Head of caudate nucleus (tissue), 42 donors: ENCODE data around the gene STRAP.
"Not testable (repeated sequence)": the region's sequence is repeated elsewhere in the genome, so short reads cannot be mapped to it uniquely, and the experiment has no call there.

Experiments
- DNase-seq, 42 donors: peaks; one replicate each; pipeline versions ENCODE4 v3.0.0 to v3.0.0-alpha.2; 2020 to 2021; ENCODE audit warnings: mixed read lengths in 7 of 42
- intact Hi-C: fragments of 100-400 bp; cut with DNase I; formaldehyde crosslinking; loops from one replicate; pipeline ENCODE4 v1.15.0; 2022

STRAP gene

DNA sequence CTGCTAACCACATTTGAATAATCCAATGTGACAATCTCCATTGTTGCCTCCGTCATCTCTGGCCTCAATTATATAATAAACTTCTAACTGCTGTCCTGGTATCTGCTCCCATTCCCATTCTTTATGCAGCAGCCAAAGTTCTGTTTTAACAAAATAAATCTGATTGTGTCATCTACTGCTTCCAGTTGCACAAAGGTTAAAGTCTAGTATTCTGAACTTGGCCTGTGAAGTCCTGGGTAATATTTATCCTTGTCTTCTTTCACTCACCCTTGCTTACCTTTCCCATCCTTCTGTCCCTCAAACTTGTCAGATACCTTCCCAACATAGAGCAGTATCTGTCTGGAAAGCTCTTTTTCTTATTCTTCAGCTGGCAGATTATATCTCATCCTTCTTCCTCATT, 19.3 kb upstream of the STRAP start:
- intact Hi-C loops = no loop called here
- no peak for DNase-seq

DNA sequence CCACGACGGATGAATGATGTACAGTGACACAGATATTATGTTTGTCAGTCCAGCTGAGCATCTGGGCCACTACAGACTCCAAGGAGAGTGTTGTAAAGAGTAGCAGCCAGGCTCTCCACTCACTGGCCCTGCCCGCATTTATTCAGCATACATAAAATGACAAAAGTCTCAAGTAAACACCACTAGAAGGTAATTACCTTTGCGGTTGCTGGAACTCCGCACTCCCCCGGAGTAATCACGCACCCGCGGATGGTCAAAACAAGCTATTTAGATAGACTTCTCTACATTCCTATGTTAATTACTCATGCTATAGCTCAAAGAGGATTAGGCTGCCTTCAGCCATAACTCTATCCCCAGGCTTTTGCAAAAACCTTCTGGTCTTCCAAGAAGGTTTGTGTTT, 18.8 kb upstream of the STRAP start:
- DNase-seq = no peak
- intact Hi-C loops = no loop called here

DNA sequence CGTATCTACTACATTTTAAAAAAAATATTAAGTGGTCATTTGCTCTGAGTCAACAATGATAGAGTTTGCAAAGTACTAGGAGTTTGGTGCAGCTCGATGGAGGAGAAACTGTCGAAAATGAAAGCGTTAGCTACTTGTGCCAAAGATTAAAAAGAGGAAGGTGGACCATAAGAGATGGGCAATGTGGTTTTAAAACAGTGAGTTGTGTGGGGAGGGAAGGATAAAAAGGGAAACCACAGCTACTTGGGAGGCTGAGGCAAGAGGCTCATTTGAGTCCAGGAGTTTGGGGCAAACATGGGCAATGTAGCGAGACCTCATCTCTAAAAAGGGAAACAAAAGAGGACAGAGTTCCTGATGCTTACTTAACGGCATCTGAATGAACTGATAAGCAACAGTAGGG, 18.2 kb upstream of the STRAP start:
- intact Hi-C loops = no loop called here

DNA sequence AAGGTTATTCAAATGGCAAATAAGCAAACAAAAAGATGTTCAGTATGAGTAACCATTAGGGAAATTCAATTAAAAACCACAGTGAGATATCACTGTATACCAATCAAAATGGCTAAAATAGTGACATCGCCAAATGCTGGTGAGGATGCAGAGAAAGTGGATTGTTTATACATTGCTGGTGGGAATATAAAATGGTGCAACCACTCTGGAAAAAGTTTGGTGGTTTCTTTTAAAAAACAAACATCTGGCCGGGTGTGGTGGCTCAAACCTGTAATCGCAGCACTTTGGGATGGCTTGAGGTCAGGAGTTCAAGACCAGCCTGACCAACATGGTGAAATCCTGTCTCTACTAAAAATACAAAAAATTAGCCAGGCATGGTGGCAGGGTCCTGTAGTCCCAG, 14.0 kb upstream of the STRAP start:
- no peak for DNase-seq
- intact Hi-C loops = no loop called here

More for the DNA sequence above, 18.2 kb upstream of the STRAP start:
- DNase-seq = no peak

DNA sequence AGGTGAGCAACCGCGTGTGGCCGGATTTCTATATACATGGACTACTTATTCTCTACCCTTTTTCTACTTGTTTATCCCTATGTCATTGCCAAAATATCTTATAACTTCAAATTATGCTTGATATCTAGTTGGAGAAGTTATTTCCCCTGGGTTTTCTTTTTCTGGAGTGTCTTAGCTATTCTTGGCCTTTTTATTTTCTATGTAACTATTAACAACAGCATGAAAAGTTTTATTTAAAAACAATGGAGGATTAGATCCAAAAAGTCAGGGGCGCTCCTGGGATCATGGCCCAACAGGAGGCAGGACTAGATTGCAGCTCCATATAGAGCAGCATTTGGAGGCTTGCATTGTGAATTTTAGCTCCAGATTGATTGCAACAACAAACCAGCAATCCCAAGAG, 8.6 kb upstream of the STRAP start:
- DNase-seq = no peak
- intact Hi-C loops = no loop called here

DNA sequence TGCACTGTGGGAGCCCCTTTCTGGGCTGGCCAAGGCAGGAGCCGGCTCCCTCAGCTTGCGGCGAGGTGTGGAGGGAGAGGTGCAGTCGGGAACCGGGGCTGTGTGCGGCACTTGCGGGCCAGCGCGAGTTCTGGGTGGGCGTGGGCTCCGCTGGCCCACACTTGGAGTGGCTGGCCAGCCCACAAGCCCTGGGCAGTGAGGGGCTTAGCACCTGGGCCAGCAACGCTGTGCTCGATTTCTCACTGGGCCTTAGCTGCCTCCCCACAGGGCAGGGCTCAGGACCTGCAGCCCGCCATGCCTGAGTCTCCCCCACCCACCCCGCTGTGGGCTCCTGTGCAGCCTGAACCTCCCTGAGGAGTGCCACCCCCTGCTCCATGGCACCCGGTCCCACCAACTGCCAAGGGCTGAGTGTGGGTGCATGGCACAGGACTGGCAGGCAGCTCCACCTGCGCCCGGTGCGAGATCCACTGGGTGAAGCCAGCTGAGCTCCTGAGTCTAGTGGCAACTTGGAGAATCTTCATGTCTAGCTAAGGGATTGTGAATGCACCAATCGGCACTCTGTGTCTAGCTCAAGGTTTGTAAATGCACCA, 7.5 kb upstream of the STRAP start:
- intact Hi-C loops = not testable (repeated sequence)

DNA sequence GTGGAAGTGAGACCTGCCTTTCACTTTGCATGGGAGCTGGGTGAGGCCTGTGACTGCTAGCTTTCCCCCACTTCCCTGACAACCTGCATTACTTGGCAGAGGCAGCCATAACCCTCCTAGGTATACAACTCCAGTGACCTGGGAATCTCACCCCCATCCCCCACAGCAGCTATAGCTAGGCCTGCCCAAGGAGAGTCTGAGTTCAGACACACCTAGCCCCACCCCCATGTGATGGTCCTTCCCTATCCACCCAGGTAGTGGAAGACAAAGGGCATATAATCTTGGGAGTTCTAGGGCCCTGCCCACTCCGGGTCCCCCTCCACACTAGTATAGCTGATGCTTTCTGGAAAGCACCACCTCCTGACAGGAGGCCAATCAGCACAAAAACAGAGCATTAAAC, 6.3 kb upstream of the STRAP start:
- no peak for DNase-seq

More for the DNA sequence above, 7.5 kb upstream of the STRAP start:
- DNase-seq = not testable (repeated sequence)

DNA sequence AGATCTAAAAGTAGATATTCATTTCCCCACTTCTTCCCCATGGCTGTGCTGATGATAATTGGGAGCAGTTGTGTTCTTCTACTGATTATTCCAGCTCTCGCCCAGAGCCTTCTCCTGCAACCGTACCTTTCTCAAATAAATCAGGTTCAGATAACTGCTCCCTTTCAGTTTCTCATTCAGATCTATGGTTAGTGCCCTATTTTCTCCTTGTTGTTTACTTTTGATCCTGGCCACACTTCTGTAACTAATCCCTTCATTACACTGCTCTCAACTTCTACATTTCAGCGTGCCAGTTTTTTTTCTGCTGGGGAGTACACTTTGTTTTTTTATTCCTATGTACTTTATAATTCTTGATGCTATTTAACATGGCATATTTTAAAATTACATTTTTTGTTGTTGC, 2.8 kb upstream of the STRAP start:
- intact Hi-C loops = no loop called here
- no peak for DNase-seq

More for the DNA sequence above, 6.3 kb upstream of the STRAP start:
- intact Hi-C loops = no loop called here

DNA sequence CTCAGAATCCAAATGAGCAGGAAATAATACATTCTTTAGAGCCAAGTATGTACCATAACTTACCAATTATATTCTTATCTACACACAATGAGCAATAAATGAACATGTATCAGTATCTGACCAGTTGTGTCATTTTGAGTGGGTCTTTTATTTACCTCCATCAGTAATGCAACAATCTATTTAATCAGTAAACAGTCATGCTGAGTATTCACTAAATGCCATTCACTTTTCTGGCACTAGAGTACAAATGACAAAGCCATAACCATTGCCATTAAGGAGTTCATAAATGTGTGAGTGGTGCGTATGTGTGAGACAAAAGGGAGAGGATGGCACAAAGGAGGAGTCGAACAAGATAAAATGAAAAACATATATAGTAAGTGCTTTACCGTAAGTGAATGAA, 1.5 kb upstream of the STRAP start:
- intact Hi-C loops = no loop called here
- no peak for DNase-seq

DNA sequence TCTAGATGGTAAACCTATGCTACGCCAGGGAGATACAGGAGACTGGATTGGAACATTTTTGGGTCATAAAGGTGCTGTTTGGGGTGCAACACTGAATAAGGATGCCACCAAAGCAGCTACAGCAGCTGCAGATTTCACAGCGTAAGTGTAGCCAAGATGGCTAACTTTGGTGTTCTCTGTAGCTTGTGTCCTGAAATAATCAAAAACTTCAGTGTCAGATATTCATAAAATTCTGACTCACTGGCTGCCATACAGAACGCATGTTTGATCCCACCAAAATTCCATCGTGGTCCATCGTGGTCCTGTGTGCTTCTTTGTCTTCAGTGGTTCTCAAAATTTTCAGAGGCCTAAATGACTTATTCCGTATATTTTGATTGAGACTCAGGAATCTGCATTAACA, 1.3 kb downstream of the STRAP start:
- DNase-seq = no peak
- intact Hi-C loops = no loop called here

DNA sequence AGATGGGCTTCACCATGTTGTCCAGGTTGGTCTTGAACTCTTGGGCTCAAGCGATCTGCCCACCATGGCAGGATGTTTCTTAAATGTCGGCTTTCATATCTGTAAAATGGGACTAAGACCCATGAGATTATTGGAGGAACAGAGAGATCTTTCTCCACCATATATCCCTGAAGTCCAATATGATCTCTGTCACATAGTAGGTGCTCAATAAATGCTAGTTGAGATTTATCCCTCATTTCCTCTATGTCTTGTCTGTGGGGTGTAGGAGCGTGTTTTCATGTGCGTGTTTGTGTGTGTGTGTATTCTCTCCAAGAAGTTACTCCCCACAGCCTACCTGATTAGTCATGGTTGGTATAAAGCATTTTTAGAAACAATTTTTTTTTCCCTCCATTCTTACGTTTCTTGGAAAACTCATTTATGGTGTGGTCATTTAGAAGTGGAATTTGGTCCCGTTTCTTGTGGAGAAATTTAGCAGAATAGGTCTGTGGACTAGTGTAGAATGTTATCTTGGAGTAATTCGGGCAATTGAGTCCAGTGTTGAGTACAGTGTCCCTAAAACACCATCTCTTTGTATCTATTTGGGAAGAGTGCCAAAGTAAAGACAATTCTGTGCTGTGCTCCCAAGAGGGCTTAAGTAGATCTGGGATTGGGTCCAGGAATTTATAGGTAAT, 4.3 kb downstream of the STRAP start:
- DNase-seq = no peak
- intact Hi-C loops = no loop called here

DNA sequence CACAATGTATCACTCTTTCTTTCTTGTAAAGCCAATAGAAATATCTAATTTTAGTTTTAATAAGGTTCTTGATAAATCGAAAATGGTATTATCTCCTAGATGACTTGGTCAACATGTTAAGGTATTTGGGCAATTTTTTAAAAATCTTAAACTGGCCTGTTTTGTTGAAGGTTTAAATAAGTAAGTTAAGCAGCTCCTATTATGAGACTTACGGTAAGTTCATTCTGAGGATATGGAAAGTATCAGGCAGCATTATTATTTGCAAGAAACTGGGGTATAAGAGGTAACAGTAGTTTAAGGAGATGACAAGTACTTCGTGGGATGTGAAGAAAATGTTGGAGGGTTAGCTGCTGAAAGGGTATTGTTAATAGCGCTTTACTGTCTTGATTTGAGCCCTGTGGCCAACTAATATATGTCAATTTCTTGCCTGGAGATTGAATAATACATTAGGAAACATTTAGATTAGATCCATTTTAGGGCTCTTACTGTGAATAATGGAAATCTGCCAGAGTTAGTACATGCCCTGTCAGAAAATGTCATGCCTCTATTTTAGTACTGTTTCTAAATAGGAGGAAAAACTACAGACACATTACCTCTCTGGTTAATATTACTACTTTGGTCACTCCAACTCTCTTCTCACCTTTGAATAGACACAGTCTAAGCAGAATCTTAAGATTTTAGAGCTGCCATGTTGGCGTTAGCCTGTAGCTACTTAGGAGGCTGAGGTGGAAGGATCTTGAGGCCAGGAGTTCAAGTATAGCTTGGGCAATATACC, 5.0 kb downstream of the STRAP start:
- intact Hi-C loops = no loop called here
- DNase-seq = no peak

DNA sequence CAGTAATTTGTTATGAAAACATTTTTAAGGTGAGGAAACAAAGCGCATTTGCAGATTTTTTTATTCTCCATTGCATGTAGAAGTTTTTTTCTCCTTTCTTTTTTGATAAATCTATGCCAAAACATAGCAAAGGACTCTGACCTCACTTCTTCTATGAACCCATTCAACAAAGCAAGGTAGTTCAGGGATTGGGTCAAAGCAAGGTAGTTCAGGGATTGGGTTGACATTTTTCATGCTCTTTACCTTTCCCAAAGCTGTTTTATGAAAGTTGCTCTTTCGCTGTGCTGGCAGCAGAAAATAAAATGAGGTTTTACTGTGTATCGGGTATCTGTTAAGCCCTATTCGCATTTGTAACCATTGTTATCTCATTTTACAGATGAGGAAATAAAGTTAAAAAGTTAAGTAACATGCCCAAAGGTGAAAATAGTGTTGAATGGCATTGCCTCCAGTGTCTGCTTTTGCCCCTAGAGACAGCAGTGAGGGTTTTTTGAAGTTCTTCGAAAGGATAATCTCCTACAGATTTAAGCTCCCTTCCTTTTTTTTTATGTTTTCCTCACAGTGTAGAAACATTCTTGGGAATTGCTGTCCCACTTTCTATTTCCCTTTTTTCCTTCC, 10.6 kb downstream of the STRAP start:
- intact Hi-C loops = no loop called here
- no peak for DNase-seq

DNA sequence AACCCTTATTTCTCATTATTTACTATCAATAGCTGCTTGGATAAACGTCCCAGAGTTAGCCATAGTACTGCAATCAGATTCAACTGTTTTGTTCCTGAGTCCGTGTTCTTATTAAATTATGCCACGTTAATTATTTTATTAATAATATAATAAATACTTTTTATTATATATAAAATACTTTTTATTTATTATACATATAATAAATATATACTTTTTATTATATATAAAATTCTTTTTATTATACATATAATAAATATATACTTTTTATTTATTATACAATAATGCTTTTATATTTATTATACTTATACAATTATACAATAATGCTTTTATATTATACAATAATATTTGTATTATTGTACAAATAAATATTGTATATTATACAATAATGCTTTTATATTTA, 11.1 kb downstream of the STRAP start:
- intact Hi-C loops = no loop called here
- DNase-seq = no peak

DNA sequence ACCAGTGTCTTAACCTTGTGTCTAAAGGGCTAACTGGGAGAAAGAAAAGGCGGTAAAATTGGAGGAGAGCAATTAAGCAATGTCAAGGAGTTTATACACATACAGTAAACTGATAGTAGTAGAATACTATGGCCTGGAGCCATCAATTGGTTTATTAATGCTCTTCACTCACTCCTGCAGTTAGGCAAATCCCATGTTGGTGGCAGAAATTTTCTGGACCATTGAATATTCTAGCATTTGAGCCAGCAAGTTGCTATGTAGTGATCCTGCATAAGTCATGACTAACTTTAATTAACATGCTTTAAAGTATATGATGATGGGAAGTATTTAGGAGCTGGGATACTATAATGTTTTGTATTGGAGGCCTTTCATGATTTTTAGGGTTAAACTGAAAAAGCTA, 14.7 kb downstream of the STRAP start:
- intact Hi-C loops = no loop called here
- DNase-seq = no peak

DNA sequence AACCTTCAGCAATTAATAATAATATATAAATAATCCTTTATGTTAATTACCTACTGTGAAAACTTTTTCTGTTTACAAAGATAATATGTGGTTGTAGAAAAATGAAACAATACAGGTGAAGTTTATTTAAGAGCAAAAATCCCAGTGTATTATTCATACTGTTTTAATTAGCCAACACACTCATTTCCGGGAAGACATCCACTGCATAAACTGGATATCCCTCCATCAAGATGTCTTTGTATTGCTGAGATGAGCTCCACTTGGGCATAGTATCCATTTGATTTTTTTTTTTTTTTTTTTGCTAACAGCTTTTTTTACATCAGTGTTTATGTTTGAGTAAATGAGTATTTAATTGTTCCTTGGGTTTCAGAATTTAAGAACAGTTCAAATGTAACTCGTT, 15.2 kb downstream of the STRAP start:
- intact Hi-C loops = no loop called here
- DNase-seq = no peak

DNA sequence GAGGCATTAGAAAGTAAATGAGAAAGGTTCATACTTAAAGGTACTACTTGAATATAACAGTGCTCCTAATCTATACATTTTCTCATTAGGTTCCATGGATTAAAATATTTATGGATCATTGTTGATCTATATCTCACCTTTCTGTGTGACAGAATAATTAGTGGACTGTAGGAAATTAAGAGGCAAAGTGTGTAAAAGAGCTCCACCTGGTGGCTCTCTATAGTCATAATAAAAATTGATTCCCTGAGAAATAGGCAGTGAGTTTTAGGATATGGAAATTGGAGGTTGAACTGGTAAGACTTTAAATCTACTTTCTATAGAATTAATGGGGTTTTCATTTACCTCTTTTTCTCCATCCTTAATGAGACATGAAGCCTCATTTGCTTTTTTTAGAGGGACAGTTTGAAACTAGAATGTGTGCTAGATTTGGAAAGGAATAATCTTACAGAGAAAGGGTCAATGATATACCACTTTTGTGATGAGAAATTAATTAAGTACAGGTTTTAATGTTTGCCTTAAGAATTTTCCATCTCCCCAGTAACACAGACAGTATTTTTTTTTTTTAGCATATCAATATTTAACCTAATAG, 17.2 kb downstream of the STRAP start:
- peak in 5 of 42 donors; percentile 13 to 41 (median 14) for DNase-seq
- intact Hi-C loops = no loop called here

DNA sequence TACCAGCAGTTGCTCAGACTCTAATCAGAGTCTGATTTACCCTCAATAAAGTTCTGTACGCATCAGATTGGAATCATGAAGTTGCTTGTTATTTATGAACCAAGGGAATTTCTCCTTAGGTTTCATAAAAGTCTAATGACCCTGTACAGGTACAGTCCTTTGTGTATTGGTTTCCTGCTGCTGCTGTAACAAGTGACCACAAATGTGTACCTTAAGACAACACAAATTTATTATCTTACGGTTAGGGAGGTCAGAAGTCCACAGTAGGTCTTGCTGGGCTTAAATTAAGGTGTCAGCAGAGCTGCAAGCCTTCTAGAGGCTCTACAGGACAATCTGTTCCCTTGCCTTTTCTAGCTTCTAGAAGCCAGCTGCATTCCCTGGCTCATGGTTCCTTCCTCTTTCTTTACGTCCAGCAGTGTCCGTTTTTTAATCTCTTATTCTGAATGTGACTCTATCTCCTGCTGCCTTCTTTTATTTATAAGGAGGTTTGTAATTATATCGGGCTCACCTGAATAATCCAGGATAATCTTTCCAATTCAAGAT, 22.3 kb downstream of the STRAP start:
- intact Hi-C loops = no loop called here
- DNase-seq = no peak

DNA sequence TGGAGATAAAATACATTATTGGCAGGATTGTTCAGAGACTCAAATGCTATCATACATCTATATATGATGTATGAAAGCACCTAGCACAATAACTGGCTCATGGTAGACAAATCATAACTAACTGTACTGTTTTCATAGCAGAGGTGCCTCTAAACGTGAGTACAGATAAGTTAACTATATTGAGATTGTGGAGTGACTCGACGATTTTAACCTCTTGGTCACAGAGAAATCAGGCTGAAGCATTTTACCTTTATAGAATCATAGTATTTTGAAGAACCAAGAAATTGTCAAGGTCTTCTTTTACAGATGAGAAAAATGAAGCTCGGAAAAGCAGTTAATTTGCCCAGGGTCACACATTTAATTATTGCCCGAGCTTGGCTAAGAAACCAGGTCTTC, 28.3 kb downstream of the STRAP start:
- intact Hi-C loops = no loop called here
- DNase-seq = no peak
